DND-41 (cell line): ENCODE data around the gene MYO16.

Source experiments
- ATAC-seq: fragments of 200-7000 bp; cut with Tn5 transposase; 3 replicates; pipeline ENCODE4 v1.9.1; 2021; ENCODE audit warnings: low read depth; ENCODE audit not compliant: insufficient read depth
- DNase-seq: peaks from one replicate; pipeline ENCODE4 v3.0.0-alpha.2; 2020
- H2AFZ ChIP-seq: 2 replicates; pipeline ENCODE4 v1.6.0; 2012; ENCODE audit warnings: low read depth, low read length
- H3K27ac ChIP-seq: 2 replicates; pipeline ENCODE4 v1.5.1; 2012; ENCODE audit warnings: low read length, inconsistent platforms
- H3K27me3 ChIP-seq: fragments of 200-600 bp; sonication (generic); 2 replicates; pipeline ENCODE4 v1.6.0; 2012; ENCODE audit warnings: low read length, mild to moderate bottlenecking, inconsistent platforms; ENCODE audit not compliant: insufficient read depth, poor library complexity
- H3K36me3 ChIP-seq: 2 replicates; pipeline ENCODE4 v1.5.1; 2012; ENCODE audit warnings: low read length, inconsistent platforms; ENCODE audit not compliant: insufficient read depth
- H3K4me1 ChIP-seq: 2 replicates; pipeline ENCODE4 v1.5.1; 2012; ENCODE audit warnings: mild to moderate bottlenecking, low read length; ENCODE audit not compliant: insufficient read depth
- H3K4me2 ChIP-seq: 2 replicates; pipeline ENCODE4 v1.6.0; 2012; ENCODE audit warnings: mild to moderate bottlenecking, moderate library complexity, low read length, inconsistent platforms; ENCODE audit not compliant: insufficient read depth
- H3K4me3 ChIP-seq, 2 experiments: fragments of 200-600 bp in 1 of 2; shearing (Covaris generic) in 1 of 2; 2 replicates each; pipeline ENCODE4 v1.5.1; 2012 to 2016; ENCODE audit warnings: inconsistent platforms in 2 of 2, low read length in 2 of 2, mild to moderate bottlenecking in 2 of 2, low read depth in 1 of 2, moderate library complexity in 1 of 2
- H3K79me2 ChIP-seq: 2 replicates; pipeline ENCODE4 v1.6.0; 2012; ENCODE audit warnings: low read length, inconsistent platforms; ENCODE audit not compliant: insufficient read depth
- H3K9ac ChIP-seq: 2 replicates; pipeline ENCODE4 v1.6.0; 2012; ENCODE audit warnings: low read depth, mild to moderate bottlenecking, inconsistent platforms, low read length, moderate library complexity
- H3K9me3 ChIP-seq: 2 replicates; pipeline ENCODE4 v1.5.1; 2012; ENCODE audit warnings: low read length, moderate library complexity, mild to moderate bottlenecking, inconsistent platforms; ENCODE audit not compliant: insufficient read depth, severe bottlenecking
- H4K20me1 ChIP-seq: 2 replicates; pipeline ENCODE4 v1.6.0; 2012; ENCODE audit warnings: low read length; ENCODE audit not compliant: insufficient read depth
- CTCF ChIP-seq: IDR thresholded peaks from 2 replicates; pipeline ENCODE4 v1.5.1; 2012; ENCODE audit warnings: borderline replicate concordance, low read length, moderate library complexity, mild to moderate bottlenecking; ENCODE audit not compliant: poor library complexity, severe bottlenecking; ENCODE audit errors: extremely low read depth
- EZH2 ChIP-seq: IDR thresholded peaks from 3 replicates; pipeline ENCODE4 v1.6.1; 2012; ENCODE audit warnings: borderline replicate concordance, low read depth, mild to moderate bottlenecking, moderate library complexity, low read length, inconsistent platforms; ENCODE audit not compliant: severe bottlenecking

Gene MYO16

GRCh38 chr13:109058087-109058486, 428.7 kb downstream of the MYO16 start:
- no peak for TF ChIP-seq EZH2
- TF ChIP-seq CTCF: no peak
- Histone ChIP-seq H3K4me3 (no peak overlapping the region), H3K79me2 (no peaks in the 10 kb centered on the region), H2AFZ (no peak overlapping the region), H3K36me3 (no peaks in the 10 kb centered on the region), H3K4me2 (no peak overlapping the region), H3K9me3 (no peaks in the 10 kb centered on the region), H3K4me1 (no peaks in the 10 kb centered on the region), H3K27me3 (peaks cover 22% of the 10 kb centered on the region), H3K9ac (no peak overlapping the region), H4K20me1 (no peaks in the 10 kb centered on the region), H3K27ac (no peak overlapping the region)
- DNase-seq: no peak
- ATAC-seq: no peak

GRCh38 chr13:109072505-109072904, 443.1 kb downstream of the MYO16 start:
- no peak overlapping the region for H3K9ac ChIP-seq
- no peaks in the 10 kb centered on the region for H3K9me3 ChIP-seq
- H3K36me3 ChIP-seq: no peaks in the 10 kb centered on the region
- TF ChIP-seq CTCF (no peak), EZH2 (no peak)
- no peaks in the 10 kb centered on the region for H4K20me1 ChIP-seq
- H3K27me3 ChIP-seq: peaks cover 11% of the 10 kb centered on the region
- H3K27ac ChIP-seq: no peak overlapping the region
- H3K4me3 ChIP-seq: no peak overlapping the region
- no peak for ATAC-seq
- no peaks in the 10 kb centered on the region for H3K4me1 ChIP-seq
- no peak for DNase-seq
- H3K79me2 ChIP-seq: no peaks in the 10 kb centered on the region
- no peak overlapping the region for H2AFZ ChIP-seq
- no peak overlapping the region for H3K4me2 ChIP-seq

GRCh38 chr13:109074436-109074835, 445.0 kb downstream of the MYO16 start:
- Histone ChIP-seq H3K4me2 (no peak overlapping the region), H3K27me3 (peaks cover 16% of the 10 kb centered on the region), H3K79me2 (no peaks in the 10 kb centered on the region), H3K4me3 (no peak overlapping the region), H3K27ac (no peak overlapping the region), H2AFZ (no peak overlapping the region), H3K36me3 (no peaks in the 10 kb centered on the region), H3K9me3 (no peaks in the 10 kb centered on the region), H3K4me1 (no peaks in the 10 kb centered on the region), H4K20me1 (no peaks in the 10 kb centered on the region), H3K9ac (no peak overlapping the region)
- TF ChIP-seq CTCF (no peak), EZH2 (no peak)
- DNase-seq (no peak), ATAC-seq (no peak)

GRCh38 chr13:109074853-109075252, 445.4 kb downstream of the MYO16 start:
- TF ChIP-seq CTCF (no peak), EZH2 (no peak)
- Histone ChIP-seq H2AFZ (no peak overlapping the region), H4K20me1 (no peaks in the 10 kb centered on the region), H3K9me3 (no peaks in the 10 kb centered on the region), H3K9ac (no peak overlapping the region), H3K79me2 (no peaks in the 10 kb centered on the region), H3K27ac (no peak overlapping the region), H3K4me2 (no peak overlapping the region), H3K4me1 (no peaks in the 10 kb centered on the region), H3K36me3 (no peaks in the 10 kb centered on the region), H3K4me3 (no peak overlapping the region), H3K27me3 (peaks cover 16% of the 10 kb centered on the region)
- ATAC-seq: no peak
- no peak for DNase-seq
